HG02678 (cell line): ENCODE results near the gene BAZ2A.
"Not testable (repeated sequence)": the region's sequence is repeated elsewhere in the genome, so short reads cannot be mapped to it uniquely, and the experiment has no call there.

ENCODE experiments used
- ATAC-seq: cut with Tn5 transposase; IDR thresholded peaks from one replicate; pipeline ENCODE4 v1.9.1; 2021; ENCODE audit warnings: mild to moderate bottlenecking, moderate library complexity; ENCODE audit not compliant: unreplicated experiment

BAZ2A gene

DNA sequence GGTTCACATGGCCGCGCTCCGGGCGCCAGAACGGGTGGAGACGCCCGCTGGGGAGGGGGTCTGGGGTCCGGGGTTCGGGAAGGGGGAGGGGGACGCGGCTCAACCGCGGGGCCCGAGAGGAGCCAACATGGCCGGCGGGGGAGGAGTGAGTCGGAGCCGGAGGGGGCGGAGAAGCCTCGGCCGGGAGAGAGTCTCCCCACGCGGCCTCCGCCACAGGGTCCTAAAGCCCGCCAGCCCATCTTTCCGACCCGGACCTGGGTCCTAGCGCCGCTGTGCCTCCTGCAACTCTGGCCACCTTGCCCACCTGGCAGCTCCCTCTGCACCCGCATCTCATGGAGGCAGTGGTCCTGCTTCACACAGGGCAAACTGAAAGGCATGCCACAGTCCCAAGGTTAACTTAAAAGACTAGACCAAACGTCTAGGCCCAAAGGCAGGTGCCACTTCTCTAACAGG is at the start of gene BAZ2A:
TSS of gene BAZ2A (minus strand) at position 147 of the 453 bp plus-strand sequence. CDS start 12,796 bp downstream, outside the sequence.
- peak; percentile 62 for ATAC-seq

DNA sequence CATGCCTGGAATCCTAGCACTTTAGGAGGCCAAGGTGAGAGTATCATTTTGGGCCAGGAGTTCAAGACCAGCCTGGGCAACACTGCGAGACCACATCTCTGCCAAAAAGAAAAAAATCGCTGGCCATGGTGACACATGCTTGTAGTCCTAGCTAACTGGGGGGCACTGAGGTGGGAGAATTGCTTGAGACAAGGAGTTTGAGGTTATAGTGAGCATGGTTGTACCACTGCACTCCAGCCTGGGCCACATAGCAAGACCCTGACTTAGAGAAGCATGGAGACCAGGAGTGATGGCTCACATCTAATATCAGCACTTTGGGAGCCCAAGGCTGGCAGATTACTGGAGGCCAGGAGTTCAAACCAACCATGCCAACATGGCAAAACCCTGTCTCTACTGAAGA is 48.7 kb upstream of the BAZ2A start:
- ATAC-seq: no peak

DNA sequence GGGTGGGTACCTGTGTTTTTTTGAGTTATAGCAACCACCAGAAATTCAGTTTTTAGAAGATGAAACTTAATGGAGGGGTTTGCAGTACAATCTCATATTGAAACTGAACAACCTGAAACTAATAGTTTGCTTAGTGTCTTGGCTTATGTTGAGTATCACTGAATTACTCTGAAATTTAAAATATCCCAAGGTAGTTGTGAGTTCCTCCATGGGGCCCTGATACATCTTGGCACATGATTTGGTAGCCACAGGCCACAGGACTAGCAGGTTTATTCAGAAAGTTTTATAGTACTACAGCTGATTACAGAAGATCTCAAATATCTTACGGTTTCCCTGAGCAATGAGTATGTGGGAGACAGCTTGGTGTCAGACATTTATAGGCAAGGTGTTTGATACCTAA is 47.6 kb upstream of the BAZ2A start:
- ATAC-seq: peak; percentile 61

DNA sequence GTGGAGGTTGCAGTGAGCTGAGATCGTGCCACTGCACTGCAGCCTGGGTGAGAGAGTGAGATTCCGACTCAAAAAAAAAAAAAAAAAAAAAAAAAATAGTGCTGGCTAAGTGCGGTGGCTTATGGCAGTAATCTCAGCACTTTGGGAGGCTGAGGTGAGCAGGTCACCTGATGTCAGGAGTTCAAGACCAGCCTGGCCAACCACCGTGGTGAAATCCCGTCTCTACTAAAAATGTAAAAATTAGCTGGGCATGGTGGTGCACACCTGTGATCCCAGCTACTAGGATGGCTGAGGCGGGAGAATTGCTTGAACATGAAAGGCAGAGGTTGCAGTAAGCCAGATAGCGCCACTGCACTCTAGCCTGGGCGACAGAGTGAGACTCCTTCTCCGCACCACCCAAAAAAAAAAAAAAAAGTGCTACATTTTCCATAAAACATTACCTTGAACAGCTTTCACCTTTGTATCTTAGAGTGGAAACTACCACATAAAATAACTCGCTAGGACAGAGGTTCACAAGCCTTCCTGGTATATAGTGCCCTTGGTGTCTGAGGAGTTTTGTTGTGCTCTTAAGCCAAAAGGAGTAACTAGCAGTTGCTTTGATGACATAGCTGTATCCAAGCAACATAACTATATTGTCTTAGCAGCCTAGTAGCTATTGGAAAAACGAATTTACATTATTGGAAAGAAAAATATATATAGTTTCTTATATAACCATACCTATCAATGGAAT is 46.9 kb upstream of the BAZ2A start:
- ATAC-seq: no peak

DNA sequence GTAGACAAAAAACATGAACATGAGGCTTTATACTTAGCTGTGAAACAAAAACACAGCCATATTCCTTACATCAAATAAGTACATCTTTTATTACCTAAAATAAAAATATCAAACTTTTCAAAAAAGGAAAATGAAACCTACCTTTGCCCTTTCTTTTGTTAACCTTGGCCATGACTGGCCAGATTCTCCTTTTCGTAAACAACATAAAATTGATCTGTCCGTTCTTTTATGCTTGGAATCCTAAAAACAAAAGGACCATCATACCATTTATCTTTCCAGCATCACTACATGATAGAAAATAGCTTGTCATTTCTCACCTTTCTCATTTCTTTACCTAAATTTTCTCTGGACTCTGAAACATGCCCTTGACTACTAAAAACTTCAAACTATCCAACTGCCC is 41.5 kb upstream of the BAZ2A start:
- ATAC-seq: no peak

DNA sequence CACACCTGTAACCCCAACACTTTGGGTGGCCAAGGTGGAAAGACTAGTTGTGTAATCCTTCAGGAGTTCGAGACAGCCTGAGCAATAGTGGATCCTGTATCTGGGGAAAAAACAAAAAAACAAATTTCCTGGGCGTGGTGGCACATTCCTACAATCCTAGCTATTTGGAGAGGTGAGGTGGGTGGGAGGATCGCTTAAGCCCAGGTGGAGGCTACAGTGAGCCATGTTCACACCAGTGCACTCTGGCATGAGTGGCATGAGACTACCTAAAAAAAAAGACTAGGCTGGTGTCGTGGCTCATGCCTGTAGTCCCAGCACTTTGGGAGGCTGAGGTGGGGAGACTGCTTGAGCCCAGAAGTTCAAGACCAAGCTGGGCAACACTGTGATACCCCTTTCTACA is 40.7 kb upstream of the BAZ2A start:
- no peak for ATAC-seq

DNA sequence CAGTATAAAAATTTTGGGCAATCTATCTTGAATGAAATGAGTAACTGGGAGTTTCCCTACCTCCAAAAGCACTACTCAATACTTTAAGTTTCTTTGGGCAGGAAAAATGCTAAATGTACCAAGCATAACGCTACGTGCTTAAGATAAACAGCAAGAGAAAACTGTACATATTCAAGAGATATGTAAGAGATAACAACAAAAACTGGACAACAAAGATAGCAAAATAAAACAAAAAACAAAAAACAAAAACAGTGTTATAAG is 38.0 kb upstream of the BAZ2A start:
- no peak for ATAC-seq

DNA sequence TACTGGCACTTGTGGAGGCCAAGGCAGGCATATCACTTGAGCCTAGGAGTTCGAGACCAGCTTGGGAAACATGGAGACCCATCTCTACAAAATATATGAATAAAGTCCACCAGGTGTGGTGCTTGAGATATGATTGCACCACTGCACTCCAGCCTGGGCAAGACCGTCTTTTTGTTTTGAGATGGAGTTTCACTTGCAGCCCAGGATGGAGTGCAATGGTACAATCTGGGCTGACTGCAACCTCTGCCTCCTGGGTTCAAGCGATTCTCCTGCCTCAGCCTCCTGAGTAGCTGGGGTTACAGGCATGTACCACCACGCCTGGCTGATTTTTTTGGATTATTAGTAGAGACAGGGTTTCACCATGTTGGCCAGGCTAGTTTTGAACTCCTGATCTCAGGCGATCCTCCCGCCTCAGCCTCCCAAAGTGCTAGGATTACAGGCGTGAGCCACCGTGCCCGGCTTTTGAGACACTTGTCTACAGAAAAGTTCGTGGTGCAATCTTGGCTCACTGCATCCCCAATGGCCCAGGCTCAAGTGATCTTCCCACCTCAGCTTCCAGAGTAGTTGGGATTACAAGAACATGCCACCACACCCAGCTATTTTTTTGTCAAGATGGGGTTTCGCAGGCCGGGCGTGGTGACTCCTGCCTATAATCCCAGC is 32.0 kb upstream of the BAZ2A start:
- no peak for ATAC-seq

DNA sequence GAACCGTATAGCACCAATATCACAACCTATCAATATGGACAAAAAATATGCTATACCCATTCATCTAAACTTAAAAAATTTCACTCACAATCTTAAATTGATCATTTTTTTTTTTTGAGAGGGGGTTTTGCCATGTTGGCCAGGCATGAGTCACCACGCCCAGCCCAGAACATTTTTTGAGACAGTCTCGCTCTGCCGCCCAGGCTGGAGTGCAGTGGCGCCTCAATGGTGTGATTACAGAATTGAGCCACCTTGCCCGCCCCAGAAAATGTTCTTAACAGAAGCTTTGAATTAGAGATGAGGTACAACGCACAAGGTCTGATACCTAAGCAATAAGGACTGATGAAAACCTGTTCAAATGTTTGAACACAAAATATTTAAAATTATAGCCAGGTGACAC is 31.4 kb upstream of the BAZ2A start:
- no peak for ATAC-seq

DNA sequence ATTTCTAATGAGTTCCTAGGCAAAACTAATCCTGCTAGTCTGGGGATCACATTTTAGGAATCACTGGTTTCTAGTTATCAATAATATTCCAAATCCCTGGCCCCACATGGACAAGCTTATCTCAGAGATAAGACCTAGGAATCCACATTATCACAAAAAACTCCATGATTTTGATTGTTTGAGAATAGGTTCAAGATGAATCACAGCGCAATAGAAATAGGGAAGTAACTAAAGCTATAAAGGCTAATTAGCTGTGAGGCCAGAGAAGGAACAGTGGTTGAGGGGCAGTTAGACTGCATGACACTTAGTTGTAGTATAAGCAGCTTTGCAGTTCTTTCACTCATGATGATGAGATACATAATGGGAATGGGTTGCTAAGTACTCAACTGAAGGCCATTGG is 28.8 kb upstream of the BAZ2A start:
- ATAC-seq: no peak

DNA sequence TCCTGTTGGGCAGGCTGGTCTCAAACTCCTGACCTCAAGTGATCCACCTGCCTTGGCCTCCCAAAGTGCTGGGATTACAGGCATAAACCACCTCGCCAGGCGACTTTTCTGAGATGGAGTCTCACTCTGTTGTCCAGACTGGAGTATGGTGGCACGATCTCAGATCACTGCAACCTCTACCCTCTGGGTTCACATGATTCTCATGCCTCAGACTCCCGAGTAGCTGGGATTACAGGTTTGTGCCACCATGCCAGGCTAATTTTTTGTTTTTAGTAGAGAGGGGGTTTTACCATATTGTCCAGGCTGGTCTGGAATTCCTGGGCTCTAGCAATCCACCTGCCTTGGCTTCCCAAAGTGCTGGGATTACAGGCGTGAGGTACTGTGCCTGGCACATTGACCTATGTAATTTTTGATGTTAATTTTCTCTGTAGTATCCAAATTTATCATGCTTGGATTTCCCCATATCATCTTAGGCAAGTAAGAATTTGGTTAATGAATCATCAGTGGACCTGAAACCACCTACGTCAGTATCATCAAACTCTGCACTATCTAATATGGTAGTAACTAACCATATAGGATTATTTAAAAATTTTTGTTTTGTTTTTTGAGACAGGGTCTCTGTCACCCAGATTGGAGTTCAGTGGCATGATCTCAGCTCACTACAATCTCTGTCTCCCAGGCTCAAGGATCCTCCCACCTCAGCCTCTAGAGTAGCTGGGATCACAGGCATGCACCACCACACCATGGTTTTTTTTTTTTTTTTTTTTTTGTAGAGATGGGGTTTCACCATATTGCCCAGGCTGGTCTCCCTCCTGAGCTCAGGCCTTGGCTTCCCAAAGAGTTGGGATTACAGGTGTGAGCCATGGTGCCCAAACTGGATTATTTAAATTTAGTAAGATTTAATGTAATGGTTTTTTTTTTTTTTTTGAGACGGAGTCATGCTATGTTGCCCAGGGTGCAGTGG is 27.6 kb upstream of the BAZ2A start:
- ATAC-seq: no peak

DNA sequence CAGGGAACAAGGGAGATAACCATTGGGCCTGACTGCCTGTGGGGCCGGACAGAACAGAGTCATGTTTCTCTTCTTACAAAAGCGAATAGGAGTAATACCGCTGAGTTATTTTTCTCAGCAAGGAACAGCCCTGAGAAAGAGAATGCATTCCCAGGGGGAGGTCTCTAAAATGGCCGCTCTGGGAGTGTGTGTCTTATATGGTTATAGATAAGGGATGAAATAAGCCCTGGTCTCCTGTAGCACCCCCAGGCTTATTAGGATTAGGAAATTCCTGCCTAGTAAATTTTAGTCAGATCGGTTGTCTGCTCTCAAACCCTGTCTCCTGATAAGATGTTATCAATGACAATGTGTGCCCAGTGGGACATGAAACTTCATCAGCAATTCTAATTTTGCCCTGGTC is 23.7 kb upstream of the BAZ2A start:
- not testable (repeated sequence) for ATAC-seq

DNA sequence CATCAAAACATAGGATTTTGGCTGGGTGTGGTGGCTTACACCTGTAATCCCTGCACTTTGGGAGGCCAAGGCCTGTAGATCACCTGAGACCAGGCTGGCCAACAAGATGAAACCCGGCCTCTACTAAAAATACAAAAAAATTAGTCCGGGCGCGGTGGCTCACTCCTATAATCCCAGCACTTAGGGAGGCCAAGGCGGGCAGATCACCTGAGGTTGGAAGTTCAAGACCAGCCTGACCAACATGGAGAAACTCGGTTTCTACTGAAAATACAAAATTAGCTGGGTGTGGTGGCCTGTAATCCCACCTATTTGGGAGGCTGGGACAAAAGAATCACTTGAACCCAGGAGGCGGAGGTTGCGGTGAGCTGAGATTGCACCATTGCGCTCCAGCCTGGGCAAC is 17.9 kb upstream of the BAZ2A start:
- not testable (repeated sequence) for ATAC-seq

DNA sequence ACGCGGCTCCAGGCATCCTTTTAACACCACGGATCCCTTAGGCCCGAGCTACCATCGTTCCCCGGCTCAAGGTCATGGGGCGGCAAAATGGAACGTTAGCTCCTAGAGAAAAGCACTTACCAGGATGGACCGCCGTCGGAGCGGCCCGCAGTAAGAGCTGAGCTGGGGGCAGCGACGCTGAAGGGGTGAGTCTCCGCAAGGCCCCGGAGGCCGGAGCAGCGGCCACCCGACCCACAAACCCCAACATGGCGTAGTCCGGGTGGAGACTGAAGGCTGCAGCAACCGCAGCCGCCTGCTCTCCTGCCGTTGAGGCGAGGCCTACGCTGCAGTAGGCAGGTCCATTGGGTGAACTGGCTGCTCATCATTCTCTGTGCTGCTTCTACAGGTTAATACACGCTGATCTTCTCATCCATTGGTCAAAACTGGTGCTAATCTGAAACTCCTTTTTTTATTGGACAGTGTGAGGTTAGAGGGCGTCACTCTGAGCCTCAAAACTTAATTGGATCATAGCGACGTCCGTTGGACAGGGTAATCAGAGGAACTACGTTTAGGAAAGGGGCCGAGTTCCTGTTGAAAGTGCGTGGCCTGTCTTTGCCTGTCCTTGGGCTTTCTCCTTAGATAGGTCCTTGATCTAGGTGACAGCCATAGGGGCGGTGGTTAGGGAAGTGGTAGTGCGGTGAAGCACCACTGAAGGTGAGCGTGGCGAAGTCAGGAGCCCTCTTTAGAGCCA is 15.8 kb upstream of the BAZ2A start, which contains the start of gene ATP5F1B:
TSS of gene ATP5F1B (minus strand) at position 268 of the 730 bp plus-strand sequence. CDS start at position 247, 21 bp downstream.
- peak; percentile 99 for ATAC-seq

DNA sequence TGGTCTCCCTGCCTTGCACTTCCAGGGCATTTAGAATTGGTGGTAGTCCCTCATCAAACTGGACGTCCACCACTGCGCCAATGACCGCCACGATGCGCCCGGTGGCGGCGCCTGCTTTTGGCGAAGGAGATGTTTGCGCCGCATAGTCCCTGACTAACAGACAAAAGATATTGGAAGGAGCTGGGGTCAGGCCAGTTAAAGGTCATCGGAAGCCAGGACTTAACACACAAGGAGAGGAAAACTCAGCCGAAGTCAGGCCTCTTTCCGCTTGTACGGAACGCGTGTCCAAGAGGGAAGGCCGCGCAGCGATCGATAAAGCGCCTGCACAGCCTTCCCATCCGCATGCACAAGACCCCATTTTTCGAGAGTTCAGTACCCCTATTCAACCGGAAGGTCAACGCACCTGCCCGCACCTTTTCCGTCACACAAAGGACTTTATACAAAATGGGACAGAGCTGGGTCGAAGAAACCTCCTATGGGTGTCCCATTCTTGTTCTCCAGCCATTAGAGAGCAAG is 15.1 kb upstream of the BAZ2A start:
- no peak for ATAC-seq

DNA sequence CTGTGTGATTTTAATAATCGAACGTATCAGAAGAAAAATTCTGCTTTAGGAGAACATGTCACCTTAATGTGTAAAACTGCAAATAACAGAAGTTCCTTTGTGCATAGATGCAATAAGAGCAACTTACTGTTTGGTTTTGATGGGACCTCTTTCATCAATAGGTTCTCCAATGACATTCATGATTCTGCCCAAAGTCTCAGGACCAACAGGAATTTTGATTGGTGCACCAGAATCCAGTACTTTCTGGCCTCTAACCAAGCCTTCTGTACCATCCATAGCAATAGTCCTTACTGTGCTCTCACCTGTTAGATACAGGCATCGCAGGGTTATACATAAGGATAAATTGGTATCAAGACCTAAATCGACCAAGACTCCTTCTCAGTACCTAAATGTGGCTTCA is 14.5 kb upstream of the BAZ2A start:
- no peak for ATAC-seq

DNA sequence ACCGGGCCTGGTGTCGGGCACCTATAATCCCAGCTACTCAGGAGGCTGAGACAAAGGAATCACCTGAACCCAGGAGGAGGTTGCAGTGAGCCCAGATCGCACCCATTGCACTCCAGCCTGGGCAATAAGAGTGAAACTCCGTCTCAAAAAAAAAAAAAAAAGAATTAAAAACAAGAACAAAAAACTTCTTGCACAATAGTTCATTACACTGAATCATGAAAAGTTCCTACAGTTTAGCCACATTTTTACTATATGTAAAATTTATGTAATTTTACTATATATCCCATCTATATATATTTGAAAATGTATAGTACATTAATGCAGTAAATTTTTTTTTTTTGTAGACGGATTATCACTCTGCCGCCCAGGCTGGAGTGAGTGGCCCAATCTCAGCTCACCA is 11.1 kb upstream of the BAZ2A start:
- ATAC-seq: no peak

DNA sequence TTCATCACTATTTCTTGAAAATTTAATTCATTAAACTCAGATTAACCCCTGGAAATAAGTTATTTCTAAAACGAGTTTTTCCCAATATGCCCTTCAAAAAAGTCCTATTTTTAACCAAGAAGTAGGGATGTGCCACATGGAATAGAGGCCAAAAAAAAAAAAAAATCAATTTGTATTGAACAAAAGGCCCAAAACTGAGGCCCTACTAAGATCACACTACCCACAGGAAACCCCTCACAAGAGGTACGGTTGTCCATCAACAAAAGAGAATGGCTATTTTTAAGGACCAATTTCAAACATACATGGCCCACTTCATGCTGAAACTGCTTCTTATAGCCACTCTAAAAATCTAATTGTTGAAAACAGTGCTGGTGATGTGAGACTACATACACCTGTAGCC is 7.5 kb upstream of the BAZ2A start:
- ATAC-seq: no peak

DNA sequence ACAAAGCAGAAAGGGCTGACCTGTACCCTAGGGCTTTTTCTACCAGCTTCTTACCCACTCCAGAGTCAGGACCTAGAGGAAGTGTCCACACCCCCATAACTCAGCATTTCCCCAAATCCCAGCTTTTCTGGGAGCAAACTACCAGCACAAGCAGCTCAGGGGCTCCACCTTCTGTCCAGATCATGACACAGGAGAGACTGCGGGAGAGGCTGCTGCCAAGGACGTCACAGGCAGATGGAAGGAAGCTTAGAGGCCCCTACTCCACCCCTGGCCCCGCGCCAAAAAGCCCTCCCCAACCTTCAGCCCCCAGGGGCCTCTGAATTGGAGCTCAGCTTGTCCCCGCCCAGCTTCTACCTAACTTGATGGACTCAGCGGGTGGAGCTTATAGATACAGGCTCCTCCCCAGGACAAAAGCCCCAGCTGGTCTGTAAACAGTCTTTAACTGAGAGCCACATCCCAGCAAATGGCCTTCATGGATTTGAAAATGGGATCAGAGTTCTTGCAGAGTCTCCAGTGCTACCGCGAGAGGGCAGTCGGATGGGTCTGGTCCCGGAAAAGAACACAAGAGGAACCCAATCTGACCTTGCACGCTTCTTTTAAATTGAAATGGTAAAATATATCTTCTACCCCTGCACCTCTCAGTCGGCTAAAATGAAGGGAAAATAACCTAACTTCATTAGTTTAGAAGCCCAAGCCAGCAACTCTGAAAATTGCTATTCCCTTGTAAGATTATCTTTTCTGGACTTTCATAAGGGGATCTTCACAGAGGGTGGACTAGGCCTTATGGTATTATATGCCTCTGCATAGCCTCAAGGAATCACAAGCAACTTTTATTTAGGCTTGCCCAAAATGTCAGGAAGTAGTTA is 6.8 kb upstream of the BAZ2A start:
- peak; percentile 62 for ATAC-seq
